NCI-H524 treated with DMSO at 0.1 percent for 48 hours (cell line): ENCODE measurements around the gene BCL2L11.

Source experiments
- DNase-seq: peaks from one replicate; lab custom pipeline; 2025; lab: John Stamatoyannopoulos, UW

BCL2L11 gene

GRCh38 chr2:111117598-111118480 lies 2.9 kb upstream of the BCL2L11 start:
- no peak for DNase-seq

GRCh38 chr2:111118481-111118980 lies 2.2 kb upstream of the BCL2L11 start:
- DNase-seq, result no peak

GRCh38 chr2:111118981-111119821 lies 1.5 kb upstream of the BCL2L11 start:
- no peak for DNase-seq

DNA sequence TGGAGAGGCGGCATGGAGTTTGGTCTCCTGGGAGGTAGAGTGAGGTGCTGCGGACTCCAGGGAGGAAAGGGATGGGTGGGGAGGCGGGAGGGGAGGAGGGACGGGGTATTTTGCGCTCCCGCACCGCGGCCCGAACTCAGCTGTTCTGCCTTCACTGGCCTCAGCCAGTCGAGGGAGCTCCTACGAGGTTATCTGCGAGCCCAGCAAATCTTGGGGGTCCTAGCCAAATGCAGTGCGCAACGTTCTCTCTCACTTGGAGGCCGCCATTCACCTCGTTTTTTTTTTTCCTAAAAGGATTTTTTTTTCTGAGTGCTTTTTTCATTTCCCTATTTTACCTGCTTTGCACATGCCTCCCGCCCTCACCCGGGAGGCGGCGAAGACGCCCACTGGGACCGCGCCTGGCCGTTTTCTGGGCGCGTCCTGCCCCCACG lies 877 bp upstream of the BCL2L11 start:
- DNase-seq, result no peak

DNA sequence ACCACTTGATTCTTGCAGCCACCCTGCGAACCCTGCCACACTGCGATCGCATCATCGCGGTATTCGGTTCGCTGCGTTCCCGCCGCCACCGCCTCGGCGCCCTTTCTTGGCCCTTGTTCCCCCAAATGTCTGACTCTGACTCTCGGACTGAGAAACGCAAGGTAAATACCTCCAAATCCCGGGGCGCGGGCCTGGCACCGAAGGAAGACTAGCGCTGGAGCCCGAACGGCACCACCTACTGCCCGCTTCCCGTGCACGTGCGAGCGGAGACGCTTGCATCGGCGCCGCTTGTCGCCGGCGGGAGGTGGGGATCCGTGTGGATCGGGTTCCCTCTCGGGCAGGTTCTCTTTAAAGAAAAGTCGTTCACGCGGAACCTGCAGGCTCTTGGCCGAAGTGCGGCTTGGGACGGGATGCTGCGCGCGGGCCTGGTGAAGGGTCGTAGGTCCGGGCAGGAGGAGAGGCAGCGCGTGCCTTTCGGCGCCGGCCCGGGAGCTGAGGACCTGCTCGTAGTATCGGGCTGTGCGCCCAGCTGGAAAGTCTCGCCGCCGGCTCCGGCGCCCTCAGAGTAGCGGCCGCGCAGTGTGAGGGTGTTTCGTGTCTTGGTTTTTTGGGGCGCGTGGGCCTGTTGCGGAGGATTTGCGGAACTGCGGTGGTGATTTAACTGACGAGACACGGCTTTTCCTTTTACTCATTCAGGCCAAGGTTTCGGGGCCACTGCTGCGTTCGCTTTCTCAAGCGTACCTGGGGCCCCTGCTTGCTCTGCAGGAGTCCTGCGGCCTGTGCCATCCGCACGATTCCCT lies 514 bp downstream of the BCL2L11 start:
- DNase-seq, result no peak

DNA sequence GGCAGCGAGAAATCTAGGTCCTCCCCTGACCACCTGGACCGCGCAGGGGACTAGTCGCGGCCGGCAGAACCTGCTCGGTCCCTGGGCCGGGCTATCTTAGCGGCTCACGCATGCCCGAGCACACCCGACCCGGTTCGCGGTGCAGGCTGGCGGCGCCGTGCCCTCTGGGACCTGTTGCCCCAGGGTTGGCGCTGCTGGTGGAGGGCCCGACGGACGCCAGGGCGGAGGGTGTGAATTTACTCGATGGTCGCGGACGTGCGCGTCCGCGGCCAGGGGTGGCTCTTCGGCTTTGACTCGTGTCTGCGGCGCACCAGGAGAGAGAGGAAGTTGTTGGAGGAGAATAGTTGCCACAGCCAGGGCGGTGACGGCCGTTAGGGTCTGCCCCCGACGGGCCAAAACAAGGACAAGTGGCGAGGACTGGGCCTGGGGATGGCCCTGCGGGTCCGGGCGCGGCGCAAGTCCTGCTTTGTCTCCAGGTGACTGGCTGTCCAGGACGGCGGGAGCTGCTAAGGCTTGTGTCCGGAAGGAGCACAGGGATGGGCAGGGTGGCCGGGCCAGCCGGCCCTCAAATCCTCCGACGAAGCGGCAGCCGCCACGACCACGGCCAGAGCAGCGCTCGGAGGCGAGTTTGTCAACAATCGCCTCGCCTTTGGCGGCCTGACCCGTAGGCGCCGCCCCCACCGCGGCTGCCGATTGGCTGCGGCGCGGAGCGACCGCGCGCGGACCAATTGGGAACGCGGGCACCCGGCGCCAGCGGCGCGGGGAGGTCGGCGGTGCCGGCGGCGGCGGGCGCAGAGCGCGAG lies 1.3 kb downstream of the BCL2L11 start:
- DNase-seq, result no peak

GRCh38 chr2:111122631-111123421 lies 2.1 kb downstream of the BCL2L11 start:
- DNase-seq, result no peak

DNA sequence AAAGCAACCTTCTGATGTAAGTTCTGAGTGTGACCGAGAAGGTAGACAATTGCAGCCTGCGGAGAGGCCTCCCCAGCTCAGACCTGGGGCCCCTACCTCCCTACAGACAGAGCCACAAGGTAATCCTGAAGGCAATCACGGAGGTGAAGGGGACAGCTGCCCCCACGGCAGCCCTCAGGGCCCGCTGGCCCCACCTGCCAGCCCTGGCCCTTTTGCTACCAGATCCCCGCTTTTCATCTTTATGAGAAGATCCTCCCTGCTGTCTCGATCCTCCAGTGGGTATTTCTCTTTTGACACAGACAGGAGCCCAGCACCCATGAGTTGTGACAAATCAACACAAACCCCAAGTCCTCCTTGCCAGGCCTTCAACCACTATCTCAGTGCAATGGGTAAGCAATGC lies 3.0 kb downstream of the BCL2L11 start:
- DNase-seq, result no peak

DNA sequence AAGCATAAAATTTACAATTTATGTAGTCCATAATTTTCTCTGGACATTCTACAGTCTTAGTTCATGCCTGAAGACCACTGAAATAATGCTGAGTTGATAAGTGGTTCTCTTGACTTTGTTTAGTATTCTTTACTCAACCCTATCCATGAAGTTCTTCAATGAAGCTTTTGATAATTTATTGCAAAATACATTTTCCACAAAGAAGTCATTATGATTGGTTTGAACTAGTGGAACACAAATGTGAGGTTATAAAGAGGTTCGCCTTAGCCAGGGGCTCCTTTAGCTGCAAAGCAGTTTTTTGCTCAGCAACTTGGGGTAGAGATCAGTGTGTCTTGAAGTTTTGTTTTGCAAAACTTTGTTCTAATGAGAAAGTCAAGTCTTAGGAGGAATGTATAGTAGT lies 5.9 kb downstream of the BCL2L11 start:
- no peak for DNase-seq

DNA sequence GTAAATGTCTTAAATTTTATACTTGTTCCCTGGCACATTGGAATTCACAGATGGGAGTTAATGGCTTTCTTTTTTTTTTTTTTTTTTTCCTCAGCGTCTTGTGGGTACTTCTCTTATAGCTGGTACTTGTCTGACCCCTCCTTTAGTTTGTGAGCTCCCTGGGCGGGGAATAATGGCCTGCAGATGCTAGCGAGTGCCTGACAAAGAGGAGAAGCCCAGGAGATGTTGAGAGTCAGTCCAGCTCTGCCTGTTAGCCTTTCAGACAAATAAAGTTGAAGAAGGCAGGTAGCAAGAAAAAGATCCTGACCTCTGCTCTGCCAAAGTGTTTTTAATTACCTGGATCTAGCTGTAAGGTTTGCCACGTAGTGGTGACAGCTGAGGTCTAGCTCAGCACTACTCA lies 6.6 kb downstream of the BCL2L11 start:
- DNase-seq, result no peak

DNA sequence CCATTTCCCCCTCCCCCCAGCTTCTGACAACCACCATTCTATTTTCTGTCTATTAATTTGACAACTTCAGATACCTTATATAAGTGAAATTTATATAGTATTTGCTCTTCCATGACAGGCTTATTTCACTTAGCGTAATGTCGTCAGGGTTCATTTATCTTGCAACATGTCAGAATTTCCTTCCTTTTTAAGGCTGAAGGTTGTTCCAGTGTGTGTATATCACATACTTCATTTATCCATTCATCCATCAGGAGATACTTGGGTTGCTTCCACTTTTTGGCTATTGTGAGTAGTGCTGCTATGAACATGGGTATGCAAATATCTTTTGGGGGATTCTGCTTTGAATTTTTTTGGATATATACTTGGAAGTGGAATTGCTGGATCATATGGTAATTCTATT lies 7.4 kb downstream of the BCL2L11 start:
- no peak for DNase-seq

DNA sequence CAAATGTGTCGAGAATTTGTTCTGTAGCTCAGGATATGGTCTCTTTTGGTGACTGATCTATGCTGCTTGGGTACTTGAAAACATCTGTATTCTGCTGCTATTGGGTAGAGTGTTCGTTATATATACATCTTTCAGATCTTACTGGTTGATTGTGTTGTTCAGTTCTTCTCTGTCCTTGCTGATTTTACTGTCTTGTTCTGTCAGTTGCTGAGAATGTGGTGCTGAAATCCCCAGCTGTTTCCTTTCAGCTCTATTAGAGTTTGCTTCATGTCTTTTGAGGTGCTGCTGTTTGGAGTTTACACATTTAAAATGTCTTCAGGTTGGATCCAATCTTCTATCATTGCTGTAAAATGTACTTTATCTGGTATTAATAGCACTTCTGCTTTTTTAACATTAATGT lies 12.9 kb downstream of the BCL2L11 start:
- DNase-seq, result no peak

DNA sequence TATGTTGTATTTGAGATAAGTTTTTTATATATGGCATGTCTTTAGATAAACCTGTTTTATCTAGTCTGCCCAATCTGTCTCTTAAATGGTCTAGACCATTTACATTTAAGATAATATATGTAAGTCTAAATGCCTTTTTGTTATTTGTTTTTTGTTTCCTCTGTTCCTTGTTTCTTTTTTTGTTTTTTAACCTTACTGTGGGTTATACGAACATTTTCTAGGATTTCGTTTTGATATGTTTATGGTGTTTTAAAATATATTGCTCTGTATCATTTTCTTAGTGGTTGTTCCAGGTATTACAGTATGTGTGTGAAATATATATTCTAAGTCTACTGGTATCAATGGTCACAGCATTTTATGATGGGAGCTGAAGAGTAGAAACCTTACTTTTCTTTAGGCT lies 13.3 kb downstream of the BCL2L11 start:
- DNase-seq, result no peak

DNA sequence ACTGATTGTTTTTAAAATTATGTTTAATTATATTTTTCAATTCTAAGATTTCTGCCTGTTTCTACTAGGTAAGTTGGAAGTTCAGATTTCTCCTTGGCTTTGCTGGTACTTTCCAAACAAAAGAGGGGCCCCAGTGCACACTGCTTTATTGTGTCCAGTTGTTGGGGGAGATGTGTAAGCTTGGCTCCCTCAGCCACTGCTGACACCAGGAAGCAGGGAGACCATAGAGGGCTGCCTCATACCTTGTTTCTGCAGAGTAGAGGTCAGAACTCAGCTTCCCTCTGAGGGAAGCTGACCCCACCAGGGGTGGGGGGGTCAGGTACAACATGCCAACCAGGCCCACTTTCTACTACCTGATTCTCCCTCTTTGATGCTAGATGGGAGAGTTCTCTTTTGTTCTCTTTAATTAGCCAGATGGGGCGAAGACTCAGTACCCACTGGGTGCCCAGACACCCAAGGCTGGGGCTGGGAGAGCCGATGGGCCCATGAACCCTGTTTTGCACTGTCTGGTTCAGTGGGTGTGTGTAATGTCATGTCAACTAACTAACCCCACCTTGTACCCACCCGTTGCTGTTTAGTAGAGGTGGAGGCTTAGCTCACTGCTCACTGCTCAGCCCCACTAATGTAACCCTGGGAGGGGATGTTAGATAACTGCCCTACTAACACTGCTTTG lies 14.7 kb downstream of the BCL2L11 start:
- DNase-seq, result no peak

DNA sequence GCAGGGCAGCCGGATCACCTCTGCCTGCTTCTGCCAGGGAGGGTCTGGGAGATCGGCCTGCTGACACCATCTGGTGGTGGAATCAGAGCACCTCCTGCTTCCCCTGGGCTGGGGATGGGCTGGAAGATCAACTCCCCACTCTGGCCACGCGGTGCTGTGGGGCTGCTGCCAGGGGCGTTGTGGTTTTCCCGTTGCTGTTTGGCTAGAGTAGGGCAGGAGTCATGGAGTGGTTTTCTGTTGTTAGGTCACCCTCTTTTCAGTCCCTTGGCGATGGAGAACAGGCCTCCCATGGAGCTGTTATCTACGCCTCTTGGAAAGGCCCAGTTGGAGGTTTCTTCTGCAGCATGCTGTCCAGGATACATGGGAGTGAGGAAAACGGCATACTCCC lies 15.2 kb downstream of the BCL2L11 start:
- no peak for DNase-seq

DNA sequence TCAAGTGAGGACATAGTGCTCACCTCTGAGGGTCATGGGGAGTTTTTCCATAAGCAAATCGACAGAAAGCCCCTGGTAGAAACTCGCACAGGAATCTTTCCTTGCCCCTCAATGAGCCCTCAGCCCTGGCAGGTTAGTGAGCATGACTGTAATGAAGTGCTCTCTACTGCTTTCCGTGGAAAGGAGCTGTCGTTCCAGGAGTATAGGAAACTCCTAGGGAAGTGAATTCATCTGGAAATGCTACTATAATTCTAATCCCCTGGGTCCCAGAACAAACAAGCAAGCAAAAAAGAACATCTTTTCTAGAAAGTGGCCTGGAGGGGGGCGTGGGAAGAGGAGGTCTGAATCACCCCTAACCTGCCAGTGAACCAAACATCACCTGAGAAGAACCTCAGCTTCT lies 18.1 kb downstream of the BCL2L11 start:
- no peak for DNase-seq

GRCh38 chr2:111139637-111140317 lies 19.1 kb downstream of the BCL2L11 start:
- DNase-seq, result no peak

- no peak for DNase-seq
Measured at GRCh38 chr2:111140815-111141214, 20.1 kb downstream of the BCL2L11 start.

DNA sequence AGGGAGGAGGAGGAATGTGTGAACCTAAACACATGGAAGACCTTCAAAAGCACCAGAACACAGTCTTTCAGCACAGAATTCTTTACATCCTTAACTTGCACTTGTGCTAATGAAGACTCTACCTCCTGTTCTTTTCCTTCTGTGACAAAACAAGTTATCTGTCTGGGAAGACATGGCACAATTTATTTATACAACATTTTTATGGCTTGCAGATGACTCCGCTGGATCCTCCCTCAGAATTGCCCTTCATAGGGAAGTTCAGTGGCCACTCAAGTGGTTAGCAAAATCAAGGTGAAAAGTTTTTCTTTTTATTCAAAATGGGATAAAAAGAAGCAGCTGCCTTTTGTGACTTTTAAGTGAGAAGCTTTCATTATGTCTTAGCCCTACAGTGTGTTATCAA lies 21.4 kb downstream of the BCL2L11 start:
- no peak for DNase-seq
